Cardiac ventricle fibroblast (primary cell): ENCODE results near the gene DCUN1D1. TPM values are rescaled to one million over a fixed set of nuclear protein-coding genes. Genes with fewer than 3 reads are reported as not detected.

Experiments used
- total RNA-seq: library from RNA; depleted of rRNA; stranded (reverse); fragments of >200 nt; gene quantifications from 2 replicates; pipeline ENCODE4 v1.2.3, GENCODE V29; 2015

Gene DCUN1D1
- total RNA-seq: 16.0 and 17.1 TPM in 2 replicates

GRCh38 chr3:182980204-182981037, at the start of gene DCUN1D1:
Gene DCUN1D1 (minus strand): TSS chr3:182980538. CDS start chr3:182980489, 49 bp downstream.

Other genes with a start within 250 kb of the DCUN1D1 start
- 31.0 and 33.5 TPM in 2 replicates for gene ATP11B, start 187.0 kb downstream of the DCUN1D1 start, total RNA-seq
- gene MCCC1, start 119.0 kb upstream of the DCUN1D1 start, total RNA-seq: 13.1 and 42.5 TPM in 2 replicates
- not detected in 2 replicates for gene LAMP3, start 182.2 kb upstream of the DCUN1D1 start, total RNA-seq